Measurements from ENCODE around the gene PTCRA.

PTCRA gene

GRCh38 chr6:42902429-42903263 lies 13.2 kb upstream of the PTCRA start:
- in situ Hi-C loops (cut with MboI; ENCODE audit: low sequenced_read_pairs) = loop anchor here (5.0 kb wide), 1 partner anchor 245 kb away; no protein-coding TSS in a partner anchor

- in situ Hi-C loops (cut with MboI; ENCODE audit: low sequenced_read_pairs) = loop anchor here (5.0 kb wide), 1 partner anchor 243 kb away; no protein-coding TSS in a partner anchor
These were observed 11.4 kb upstream of the PTCRA start for GRCh38 chr6:42904467-42904866.

GRCh38 chr6:42907336-42907735 lies 8.5 kb upstream of the PTCRA start:
- in situ Hi-C loops (cut with MboI; ENCODE audit: low sequenced_read_pairs) = no loop called here

GRCh38 chr6:42909835-42910234 lies 6.0 kb upstream of the PTCRA start:
- in situ Hi-C loops (cut with MboI; ENCODE audit: low sequenced_read_pairs) = no loop called here

- in situ Hi-C loops (cut with MboI; ENCODE audit: low sequenced_read_pairs) = no loop called here
These were observed 4.5 kb upstream of the PTCRA start for GRCh38 chr6:42911171-42912021.

- in situ Hi-C loops (cut with MboI; ENCODE audit: low sequenced_read_pairs) = no loop called here
These were observed 1.3 kb upstream of the PTCRA start for GRCh38 chr6:42914546-42914945.

- in situ Hi-C loops (cut with MboI; ENCODE audit: low sequenced_read_pairs) = no loop called here
These were observed 435 bp downstream of the PTCRA start for GRCh38 chr6:42916288-42916687.

- in situ Hi-C loops (cut with MboI; ENCODE audit: low sequenced_read_pairs) = no loop called here
These were observed 5.9 kb downstream of the PTCRA start for GRCh38 chr6:42921801-42922200.

- in situ Hi-C loops (cut with MboI; ENCODE audit: low sequenced_read_pairs) = no loop called here
These were observed 7.8 kb downstream of the PTCRA start for GRCh38 chr6:42923666-42924065.

GRCh38 chr6:42925248-42925857 lies 9.5 kb downstream of the PTCRA start:
- in situ Hi-C loops (cut with MboI; ENCODE audit: low sequenced_read_pairs) = no loop called here

GRCh38 chr6:42928986-42929820 lies 13.3 kb downstream of the PTCRA start, which contains the start of gene CNPY3:
TSS of gene CNPY3 (plus strand) at chr6:42929480. CDS start at chr6:42929571, 91 bp downstream.
- in situ Hi-C loops (cut with MboI; ENCODE audit: low sequenced_read_pairs) = no loop called here

- in situ Hi-C loops (cut with MboI; ENCODE audit: low sequenced_read_pairs) = no loop called here
These were observed 14.0 kb downstream of the PTCRA start for GRCh38 chr6:42929821-42930360.

- in situ Hi-C loops (cut with MboI; ENCODE audit: low sequenced_read_pairs) = no loop called here
These were observed 16.6 kb downstream of the PTCRA start for GRCh38 chr6:42932412-42932811.

- in situ Hi-C loops (cut with MboI; ENCODE audit: low sequenced_read_pairs) = no loop called here
These were observed 17.4 kb downstream of the PTCRA start for GRCh38 chr6:42933205-42933604.

- in situ Hi-C loops (cut with MboI; ENCODE audit: low sequenced_read_pairs) = no loop called here
These were observed 19.5 kb downstream of the PTCRA start for GRCh38 chr6:42935322-42935721.

GRCh38 chr6:42936398-42936797 lies 20.5 kb downstream of the PTCRA start:
- in situ Hi-C loops (cut with MboI; ENCODE audit: low sequenced_read_pairs) = no loop called here

GRCh38 chr6:42937548-42938427 lies 21.9 kb downstream of the PTCRA start:
- in situ Hi-C loops (cut with MboI; ENCODE audit: low sequenced_read_pairs) = no loop called here

- in situ Hi-C loops (cut with MboI; ENCODE audit: low sequenced_read_pairs) = no loop called here
These were observed 22.6 kb downstream of the PTCRA start for GRCh38 chr6:42938428-42938796.
